HG02973 (cell line): Measurements from ENCODE around the gene COBL.

Source experiments
- ATAC-seq: cut with Tn5 transposase; IDR thresholded peaks from one replicate; pipeline ENCODE4 v1.9.1; 2021; ENCODE audit warnings: moderate library complexity; ENCODE audit not compliant: unreplicated experiment

COBL gene

GRCh38 chr7:51082096-51082840, 234.3 kb downstream of the COBL start:
- ATAC-seq, result no peak

GRCh38 chr7:51081270-51081890, 235.2 kb downstream of the COBL start:
- no peak for ATAC-seq

GRCh38 chr7:51080622-51081269, 235.9 kb downstream of the COBL start:
- ATAC-seq, result no peak

GRCh38 chr7:51080216-51080615, 236.4 kb downstream of the COBL start:
- no peak for ATAC-seq

GRCh38 chr7:51079494-51079893, 237.1 kb downstream of the COBL start:
- ATAC-seq, result no peak

- no peak for ATAC-seq
These were observed 238.0 kb downstream of the COBL start for GRCh38 chr7:51078653-51079052.

- no peak for ATAC-seq
These were observed 238.6 kb downstream of the COBL start for GRCh38 chr7:51077987-51078370.

- ATAC-seq, result no peak
These were observed 239.2 kb downstream of the COBL start for GRCh38 chr7:51077316-51077986.

GRCh38 chr7:51075681-51076580, 240.7 kb downstream of the COBL start:
- ATAC-seq, result no peak

- no peak for ATAC-seq
These were observed 243.4 kb downstream of the COBL start for GRCh38 chr7:51073171-51073570.

- no peak for ATAC-seq
These were observed 244.3 kb downstream of the COBL start for GRCh38 chr7:51072281-51072680.

- no peak for ATAC-seq
These were observed 245.2 kb downstream of the COBL start for GRCh38 chr7:51071427-51071826.

- ATAC-seq, result no peak
These were observed 246.5 kb downstream of the COBL start for GRCh38 chr7:51070151-51070550.

GRCh38 chr7:51069411-51070083, 247.1 kb downstream of the COBL start:
- no peak for ATAC-seq

GRCh38 chr7:51068401-51068800, 248.2 kb downstream of the COBL start:
- no peak for ATAC-seq

GRCh38 chr7:51067757-51068156, 248.9 kb downstream of the COBL start:
- ATAC-seq, result no peak

- no peak for ATAC-seq
These were observed 249.4 kb downstream of the COBL start for GRCh38 chr7:51067258-51067657.

- ATAC-seq, result no peak
These were observed 250.2 kb downstream of the COBL start for GRCh38 chr7:51066405-51066882.

GRCh38 chr7:51065766-51066165, 250.8 kb downstream of the COBL start:
- no peak for ATAC-seq

GRCh38 chr7:51064688-51065087, 251.9 kb downstream of the COBL start:
- no peak for ATAC-seq
